SK-N-SH treated with all-trans-retinoic acid at 6 μM for 48 hours (cell line): Measurements from ENCODE around the gene USP22.

Experiments used
- ZFP3 ChIP-seq: fragments of 250-450 bp; sonication (Bioruptor Pico); IDR thresholded peaks from 2 replicates; pipeline ENCODE4 v1.5.0; 2020; ENCODE audit warnings: mild to moderate bottlenecking, moderate library complexity
- TF ChIP-seq, protein P1 (sequence below): fragments of 250-450 bp; sonication (Bioruptor Pico); IDR thresholded peaks from 2 replicates; pipeline ENCODE4 v1.5.1; 2020; ENCODE audit warnings: low read depth, mild to moderate bottlenecking, moderate library complexity

DNA sequence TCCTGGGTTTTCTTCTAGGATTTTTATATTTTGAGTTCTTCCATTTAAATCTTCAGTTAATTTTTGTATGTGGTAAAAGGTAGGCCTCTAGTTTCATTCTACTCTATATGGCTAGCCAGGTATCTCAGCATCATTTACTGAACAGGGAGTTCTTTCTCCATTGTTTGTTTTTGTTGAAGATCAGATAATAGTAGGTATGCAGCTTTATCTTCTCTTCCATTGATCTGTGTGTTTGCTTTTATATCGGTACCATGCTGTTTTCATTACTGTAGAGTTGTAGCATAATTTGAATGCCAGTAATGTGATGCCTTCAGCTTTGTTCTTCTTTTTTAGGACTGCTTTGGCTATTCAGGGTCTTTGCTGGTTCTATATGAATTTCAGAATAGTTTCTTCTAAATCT lies 77.3 kb downstream of the USP22 start:
- no peak for TF ChIP-seq ZFP3
- TF ChIP-seq, protein P1, sequence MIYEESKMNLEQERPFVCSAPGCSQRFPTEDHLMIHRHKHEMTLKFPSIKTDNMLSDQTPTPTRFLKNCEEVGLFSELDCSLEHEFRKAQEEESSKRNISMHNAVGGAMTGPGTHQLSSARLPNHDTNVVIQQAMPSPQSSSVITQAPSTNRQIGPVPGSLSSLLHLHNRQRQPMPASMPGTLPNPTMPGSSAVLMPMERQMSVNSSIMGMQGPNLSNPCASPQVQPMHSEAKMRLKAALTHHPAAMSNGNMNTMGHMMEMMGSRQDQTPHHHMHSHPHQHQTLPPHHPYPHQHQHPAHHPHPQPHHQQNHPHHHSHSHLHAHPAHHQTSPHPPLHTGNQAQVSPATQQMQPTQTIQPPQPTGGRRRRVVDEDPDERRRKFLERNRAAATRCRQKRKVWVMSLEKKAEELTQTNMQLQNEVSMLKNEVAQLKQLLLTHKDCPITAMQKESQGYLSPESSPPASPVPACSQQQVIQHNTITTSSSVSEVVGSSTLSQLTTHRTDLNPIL (CRISPR knock-in tag): no peak
